ENCODE measurements around the gene CFAP74.

Gene CFAP74

GRCh38 chr1:1941868-1942752, 61.5 kb downstream of the CFAP74 start:
- Histone ChIP-seq H3K4me3 (ENCODE audit: low read depth in 1 of 2, low read length in 2 of 2) (no peak overlapping the region), H3K27ac (ENCODE audit: low read length) (no peak overlapping the region), H3K9ac (ENCODE audit: low read depth, low read length) (no peak overlapping the region), H3K4me1 (ENCODE audit: insufficient read depth, low read length) (peaks cover 8% of the 10 kb centered on the region), H3K4me2 (ENCODE audit: insufficient read depth, low read length) (no peak overlapping the region), H3K79me2 (ENCODE audit: insufficient read depth, low read length) (no peaks in the 10 kb centered on the region), H4K20me1 (ENCODE audit: insufficient read depth, low read length) (no peaks in the 10 kb centered on the region; the same call in 1 of the 2 replicates), H2AFZ (ENCODE audit: low read depth, low read length) (no peak overlapping the region), H3K9me3 (ENCODE audit: insufficient read depth, low read length, severe bottlenecking) (no peaks in the 10 kb centered on the region), H3K36me3 (ENCODE audit: insufficient read depth, low read length) (no peaks in the 10 kb centered on the region), H3K27me3 (ENCODE audit: insufficient read depth, low read length, poor library complexity) (no peaks in the 10 kb centered on the region)
- DNase-seq (no peak), ATAC-seq (ENCODE audit: insufficient read depth, low read depth) (no peak)
- TF ChIP-seq EZH2 (IDR thresholded peaks at IDR 0.05; ENCODE audit: borderline replicate concordance, low read depth, low read length, severe bottlenecking): no peak
- TF ChIP-seq, protein P1, sequence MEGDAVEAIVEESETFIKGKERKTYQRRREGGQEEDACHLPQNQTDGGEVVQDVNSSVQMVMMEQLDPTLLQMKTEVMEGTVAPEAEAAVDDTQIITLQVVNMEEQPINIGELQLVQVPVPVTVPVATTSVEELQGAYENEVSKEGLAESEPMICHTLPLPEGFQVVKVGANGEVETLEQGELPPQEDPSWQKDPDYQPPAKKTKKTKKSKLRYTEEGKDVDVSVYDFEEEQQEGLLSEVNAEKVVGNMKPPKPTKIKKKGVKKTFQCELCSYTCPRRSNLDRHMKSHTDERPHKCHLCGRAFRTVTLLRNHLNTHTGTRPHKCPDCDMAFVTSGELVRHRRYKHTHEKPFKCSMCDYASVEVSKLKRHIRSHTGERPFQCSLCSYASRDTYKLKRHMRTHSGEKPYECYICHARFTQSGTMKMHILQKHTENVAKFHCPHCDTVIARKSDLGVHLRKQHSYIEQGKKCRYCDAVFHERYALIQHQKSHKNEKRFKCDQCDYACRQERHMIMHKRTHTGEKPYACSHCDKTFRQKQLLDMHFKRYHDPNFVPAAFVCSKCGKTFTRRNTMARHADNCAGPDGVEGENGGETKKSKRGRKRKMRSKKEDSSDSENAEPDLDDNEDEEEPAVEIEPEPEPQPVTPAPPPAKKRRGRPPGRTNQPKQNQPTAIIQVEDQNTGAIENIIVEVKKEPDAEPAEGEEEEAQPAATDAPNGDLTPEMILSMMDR (IDR thresholded peaks at IDR 0.05; ENCODE audit: borderline replicate concordance, extremely low read depth, low read length, poor library complexity, severe bottlenecking): no peak

- Histone ChIP-seq H4K20me1 (ENCODE audit: insufficient read depth, low read length) (no peaks in the 10 kb centered on the region; the same call in 1 of the 2 replicates), H3K79me2 (ENCODE audit: insufficient read depth, low read length) (no peaks in the 10 kb centered on the region), H3K4me1 (ENCODE audit: insufficient read depth, low read length) (peaks cover 8% of the 10 kb centered on the region), H3K9ac (ENCODE audit: low read depth, low read length) (no peak overlapping the region), H3K4me2 (ENCODE audit: insufficient read depth, low read length) (no peak overlapping the region), H3K27me3 (ENCODE audit: insufficient read depth, low read length, poor library complexity) (no peaks in the 10 kb centered on the region), H3K4me3 (ENCODE audit: low read depth in 1 of 2, low read length in 2 of 2) (no peak overlapping the region), H3K27ac (ENCODE audit: low read length) (no peak overlapping the region), H2AFZ (ENCODE audit: low read depth, low read length) (no peak overlapping the region), H3K9me3 (ENCODE audit: insufficient read depth, low read length, severe bottlenecking) (no peaks in the 10 kb centered on the region), H3K36me3 (ENCODE audit: insufficient read depth, low read length) (no peaks in the 10 kb centered on the region)
- no peak for ATAC-seq (ENCODE audit: insufficient read depth, low read depth)
- DNase-seq: no peak
- no peak for TF ChIP-seq EZH2 (IDR thresholded peaks at IDR 0.05; ENCODE audit: borderline replicate concordance, low read depth, low read length, severe bottlenecking)
- TF ChIP-seq, protein P1 (IDR thresholded peaks at IDR 0.05; ENCODE audit: borderline replicate concordance, extremely low read depth, low read length, poor library complexity, severe bottlenecking): no peak
Observed at GRCh38 chr1:1941211-1941841, 62.3 kb downstream of the CFAP74 start.

DNA sequence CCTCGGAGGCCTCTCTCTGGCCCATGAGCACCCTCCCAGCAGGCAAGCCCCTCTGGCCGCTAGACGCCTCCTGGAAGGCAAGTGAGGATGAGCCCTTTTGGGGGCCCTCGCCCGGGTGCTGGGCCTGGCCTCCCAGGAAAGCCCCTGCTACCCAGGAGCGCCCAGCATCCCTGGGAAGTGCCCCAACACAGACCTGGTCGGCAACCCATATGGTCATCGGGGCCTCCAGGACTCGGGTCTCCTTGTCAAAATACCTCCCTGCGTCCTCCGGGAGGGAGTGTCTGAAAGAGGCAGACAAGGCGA, 63.5 kb downstream of the CFAP74 start:
- H3K36me3 ChIP-seq (ENCODE audit: insufficient read depth, low read length): no peaks in the 10 kb centered on the region
- no peak overlapping the region for H3K9ac ChIP-seq (ENCODE audit: low read depth, low read length)
- no peak for TF ChIP-seq EZH2 (IDR thresholded peaks at IDR 0.05; ENCODE audit: borderline replicate concordance, low read depth, low read length, severe bottlenecking)
- TF ChIP-seq, protein P1 (IDR thresholded peaks at IDR 0.05; ENCODE audit: borderline replicate concordance, extremely low read depth, low read length, poor library complexity, severe bottlenecking): no peak
- H3K79me2 ChIP-seq (ENCODE audit: insufficient read depth, low read length): no peaks in the 10 kb centered on the region
- no peak overlapping the region for H3K4me3 ChIP-seq (ENCODE audit: low read depth in 1 of 2, low read length in 2 of 2)
- H3K9me3 ChIP-seq (ENCODE audit: insufficient read depth, low read length, severe bottlenecking): no peaks in the 10 kb centered on the region
- DNase-seq: no peak
- H3K4me2 ChIP-seq (ENCODE audit: insufficient read depth, low read length): no peak overlapping the region
- no peak for ATAC-seq (ENCODE audit: insufficient read depth, low read depth)
- no peak overlapping the region for H2AFZ ChIP-seq (ENCODE audit: low read depth, low read length)
- no peak overlapping the region for H3K27ac ChIP-seq (ENCODE audit: low read length)
- H3K4me1 ChIP-seq (ENCODE audit: insufficient read depth, low read length): peaks cover 8% of the 10 kb centered on the region
- H4K20me1 ChIP-seq (ENCODE audit: insufficient read depth, low read length): no peaks in the 10 kb centered on the region; the same call in 1 of the 2 replicates
- H3K27me3 ChIP-seq (ENCODE audit: insufficient read depth, low read length, poor library complexity): no peaks in the 10 kb centered on the region

All from DND-41 (cell line).